Osteoblast (primary cell): ENCODE results near the gene CCDC92B. TPM values are rescaled to one million over a fixed set of nuclear protein-coding genes. Genes with fewer than 3 reads are reported as not detected.
A peak's percentile ranks its signal among the peaks of the same experiment; 100 is the strongest.

ENCODE experiments used
- DNase-seq: peaks from one replicate; pipeline ENCODE4 v3.0.0; 2011; ENCODE audit warnings: low spot score, mixed read lengths; ENCODE audit not compliant: insufficient read length; ENCODE audit errors: missing footprints
- H2AFZ ChIP-seq: 2 replicates; pipeline ENCODE4 v1.6.0; 2011; ENCODE audit warnings: mild to moderate bottlenecking, low read length
- H3K27ac ChIP-seq: 2 replicates; pipeline ENCODE4 v1.5.1; 2011; ENCODE audit warnings: mild to moderate bottlenecking, low read depth, low read length, moderate library complexity
- H3K27me3 ChIP-seq: 2 replicates; pipeline ENCODE4 v1.6.0; 2012; ENCODE audit warnings: mild to moderate bottlenecking, control low read depth, inconsistent platforms, low read length, moderate library complexity; ENCODE audit not compliant: insufficient read depth
- H3K36me3 ChIP-seq: 2 replicates; pipeline ENCODE4 v1.5.1; 2011; ENCODE audit warnings: mild to moderate bottlenecking, low read length, control low read depth, moderate library complexity; ENCODE audit not compliant: insufficient read depth
- H3K4me1 ChIP-seq: 2 replicates; pipeline ENCODE4 v1.5.1; 2011; ENCODE audit warnings: mild to moderate bottlenecking, low read length, control low read depth, moderate library complexity; ENCODE audit not compliant: insufficient read depth
- H3K4me2 ChIP-seq: 2 replicates; pipeline ENCODE4 v1.6.0; 2011; ENCODE audit warnings: mild to moderate bottlenecking, low read length; ENCODE audit not compliant: insufficient read depth
- H3K4me3 ChIP-seq: fragments of 200-600 bp; sonication (generic); 3 replicates; pipeline ENCODE4 v1.5.1; 2012; ENCODE audit warnings: mild to moderate bottlenecking, low read length, inconsistent platforms; ENCODE audit not compliant: insufficient read depth
- H3K79me2 ChIP-seq: 2 replicates; pipeline ENCODE4 v1.6.0; 2012; ENCODE audit warnings: mild to moderate bottlenecking, low read length, control low read depth, inconsistent platforms; ENCODE audit not compliant: insufficient read depth
- H3K9me3 ChIP-seq: 2 replicates; pipeline ENCODE4 v1.5.1; 2011; ENCODE audit warnings: low read depth, low read length, control low read depth
- H4K20me1 ChIP-seq: 2 replicates; pipeline ENCODE4 v1.6.0; 2012; ENCODE audit warnings: mild to moderate bottlenecking, low read length, control low read depth; ENCODE audit not compliant: insufficient read depth
- total RNA-seq: library from RNA; depleted of rRNA; stranded (reverse); fragments of >200 nt; gene quantifications from 2 replicates; pipeline ENCODE4 v1.2.3, GENCODE V29; 2012
- TF ChIP-seq, protein P1 (sequence below): IDR thresholded peaks from 2 replicates; pipeline ENCODE4 v1.5.1; 2011; ENCODE audit warnings: mild to moderate bottlenecking, low read depth, low read length, moderate library complexity; ENCODE audit errors: extremely low read depth

The CCDC92B gene
- total RNA-seq, 1 donor: not detected

DNA sequence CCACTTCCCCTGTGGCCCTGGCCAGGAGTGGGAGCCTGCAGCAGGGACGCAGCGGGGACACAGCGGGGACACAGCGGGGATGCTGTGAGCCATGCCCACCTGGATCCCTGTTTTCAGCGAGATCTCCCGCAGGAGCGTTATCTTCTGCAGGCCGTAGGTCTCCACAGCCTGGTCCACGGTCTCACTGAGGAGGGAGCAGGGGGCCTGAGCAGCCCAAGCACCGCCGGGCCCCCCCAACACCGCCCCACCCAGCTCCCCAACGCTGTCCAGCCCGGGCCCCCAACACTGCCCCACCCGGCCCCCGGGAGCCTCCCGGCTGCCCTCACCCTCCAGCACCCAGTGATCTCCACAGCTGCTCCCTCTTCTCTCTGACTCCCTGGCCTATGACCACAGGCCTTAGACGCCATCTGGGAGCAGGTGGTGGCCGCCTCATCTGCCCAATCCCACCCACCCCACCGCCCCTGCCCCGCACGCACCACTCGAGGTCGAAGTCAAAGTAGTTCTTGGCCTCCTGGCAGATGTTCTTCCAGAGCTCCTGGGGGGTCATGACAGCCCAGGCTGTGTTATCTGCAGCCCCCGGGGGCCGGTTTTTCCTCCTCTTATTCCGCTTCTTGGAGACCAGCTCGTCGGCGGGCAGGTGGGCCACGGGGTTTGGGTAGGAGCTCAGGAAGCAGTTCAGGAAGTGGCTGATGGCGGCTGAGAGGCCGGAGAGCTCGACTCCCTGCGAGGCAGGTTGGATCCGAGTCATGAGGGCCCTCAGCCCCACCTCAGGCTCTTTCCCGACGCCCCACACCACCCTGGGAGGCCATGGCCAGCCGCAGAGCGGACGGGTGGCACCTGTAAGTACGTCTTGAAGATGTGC is 54.8 kb downstream of the CCDC92B start:
- H3K27ac ChIP-seq: no peak overlapping the region
- DNase-seq: peak; percentile 78
- H3K36me3 ChIP-seq: peaks cover 38% of the 10 kb centered on the region
- H2AFZ ChIP-seq: no peak overlapping the region
- no peaks in the 10 kb centered on the region for H3K9me3 ChIP-seq
- H3K4me2 ChIP-seq: no peak overlapping the region
- no peak overlapping the region for H3K4me3 ChIP-seq
- no peaks in the 10 kb centered on the region for H3K79me2 ChIP-seq
- TF ChIP-seq, protein P1, sequence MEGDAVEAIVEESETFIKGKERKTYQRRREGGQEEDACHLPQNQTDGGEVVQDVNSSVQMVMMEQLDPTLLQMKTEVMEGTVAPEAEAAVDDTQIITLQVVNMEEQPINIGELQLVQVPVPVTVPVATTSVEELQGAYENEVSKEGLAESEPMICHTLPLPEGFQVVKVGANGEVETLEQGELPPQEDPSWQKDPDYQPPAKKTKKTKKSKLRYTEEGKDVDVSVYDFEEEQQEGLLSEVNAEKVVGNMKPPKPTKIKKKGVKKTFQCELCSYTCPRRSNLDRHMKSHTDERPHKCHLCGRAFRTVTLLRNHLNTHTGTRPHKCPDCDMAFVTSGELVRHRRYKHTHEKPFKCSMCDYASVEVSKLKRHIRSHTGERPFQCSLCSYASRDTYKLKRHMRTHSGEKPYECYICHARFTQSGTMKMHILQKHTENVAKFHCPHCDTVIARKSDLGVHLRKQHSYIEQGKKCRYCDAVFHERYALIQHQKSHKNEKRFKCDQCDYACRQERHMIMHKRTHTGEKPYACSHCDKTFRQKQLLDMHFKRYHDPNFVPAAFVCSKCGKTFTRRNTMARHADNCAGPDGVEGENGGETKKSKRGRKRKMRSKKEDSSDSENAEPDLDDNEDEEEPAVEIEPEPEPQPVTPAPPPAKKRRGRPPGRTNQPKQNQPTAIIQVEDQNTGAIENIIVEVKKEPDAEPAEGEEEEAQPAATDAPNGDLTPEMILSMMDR: no peak
- no peaks in the 10 kb centered on the region for H3K27me3 ChIP-seq
- H4K20me1 ChIP-seq: peaks cover 6% of the 10 kb centered on the region
- H3K4me1 ChIP-seq: no peaks in the 10 kb centered on the region

GRCh38 chr17:2693561-2694380 is 55.7 kb downstream of the CCDC92B start:
- no peak overlapping the region for H3K4me2 ChIP-seq
- H4K20me1 ChIP-seq: peaks cover 6% of the 10 kb centered on the region
- peak; percentile 84 for DNase-seq
- H3K27me3 ChIP-seq: no peaks in the 10 kb centered on the region
- H3K9me3 ChIP-seq: no peaks in the 10 kb centered on the region
- no peak overlapping the region for H2AFZ ChIP-seq
- TF ChIP-seq, protein P1: no peak
- H3K4me1 ChIP-seq: no peaks in the 10 kb centered on the region
- H3K4me3 ChIP-seq: no peak overlapping the region
- H3K27ac ChIP-seq: no peak overlapping the region
- H3K79me2 ChIP-seq: no peaks in the 10 kb centered on the region
- peaks cover 34% of the 10 kb centered on the region for H3K36me3 ChIP-seq

GRCh38 chr17:2692781-2693135 is 56.7 kb downstream of the CCDC92B start:
- Histone ChIP-seq H3K27me3 (no peaks in the 10 kb centered on the region), H3K4me3 (no peak overlapping the region), H2AFZ (no peak overlapping the region), H3K4me2 (no peak overlapping the region), H4K20me1 (peaks cover 1% of the 10 kb centered on the region), H3K9me3 (no peaks in the 10 kb centered on the region), H3K4me1 (no peaks in the 10 kb centered on the region), H3K79me2 (no peaks in the 10 kb centered on the region), H3K27ac (no peak overlapping the region), H3K36me3 (peaks cover 26% of the 10 kb centered on the region)
- TF ChIP-seq, protein P1: no peak
- peak; percentile 82 for DNase-seq
